Hepatocyte (in vitro differentiated cells): ENCODE measurements around the gene ARHGAP15.

ENCODE experiments used
- EZH2 ChIP-seq: fragments of 200-600 bp; sonication (generic); IDR thresholded peaks from 2 replicates; pipeline ENCODE4 v1.6.1; 2016; ENCODE audit warnings: antibody characterized with exemption, mild to moderate bottlenecking, borderline replicate concordance
- EZH2phosphoT487 ChIP-seq: fragments of 200-600 bp; sonication (generic); IDR thresholded peaks from one replicate; pipeline ENCODE4 v1.6.1; 2018; ENCODE audit warnings: antibody characterized with exemption, mild to moderate bottlenecking, low read depth, moderate library complexity; ENCODE audit not compliant: unreplicated experiment, severe bottlenecking
- TF ChIP-seq, protein P1 (sequence below): fragments of 200-600 bp; sonication (generic); IDR thresholded peaks from 2 replicates; pipeline ENCODE4 v1.5.1; 2016; ENCODE audit warnings: antibody characterized with exemption, mild to moderate bottlenecking; ENCODE audit not compliant: poor library complexity

DNA sequence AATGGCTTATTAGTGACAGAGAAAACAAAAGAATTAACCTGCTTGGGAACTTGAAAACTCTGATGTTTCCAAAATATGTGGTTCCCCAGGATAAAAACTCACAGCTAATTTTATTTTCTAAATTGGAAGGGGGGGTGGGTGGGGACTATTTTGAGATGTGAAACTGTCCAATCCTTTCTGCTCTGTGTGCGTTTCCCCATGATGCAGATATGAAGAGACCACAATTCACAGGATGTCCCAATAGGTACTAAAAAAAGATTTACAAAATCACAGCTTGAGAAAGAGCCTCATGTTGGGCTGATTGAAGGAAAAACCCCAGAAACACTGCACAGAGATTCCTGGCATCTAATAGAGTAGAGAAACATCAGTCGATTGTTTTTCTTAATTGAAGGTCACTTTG, 273.2 kb downstream of the ARHGAP15 start:
- TF ChIP-seq EZH2phosphoT487 (no peak), EZH2 (no peak)
- TF ChIP-seq, protein P1, sequence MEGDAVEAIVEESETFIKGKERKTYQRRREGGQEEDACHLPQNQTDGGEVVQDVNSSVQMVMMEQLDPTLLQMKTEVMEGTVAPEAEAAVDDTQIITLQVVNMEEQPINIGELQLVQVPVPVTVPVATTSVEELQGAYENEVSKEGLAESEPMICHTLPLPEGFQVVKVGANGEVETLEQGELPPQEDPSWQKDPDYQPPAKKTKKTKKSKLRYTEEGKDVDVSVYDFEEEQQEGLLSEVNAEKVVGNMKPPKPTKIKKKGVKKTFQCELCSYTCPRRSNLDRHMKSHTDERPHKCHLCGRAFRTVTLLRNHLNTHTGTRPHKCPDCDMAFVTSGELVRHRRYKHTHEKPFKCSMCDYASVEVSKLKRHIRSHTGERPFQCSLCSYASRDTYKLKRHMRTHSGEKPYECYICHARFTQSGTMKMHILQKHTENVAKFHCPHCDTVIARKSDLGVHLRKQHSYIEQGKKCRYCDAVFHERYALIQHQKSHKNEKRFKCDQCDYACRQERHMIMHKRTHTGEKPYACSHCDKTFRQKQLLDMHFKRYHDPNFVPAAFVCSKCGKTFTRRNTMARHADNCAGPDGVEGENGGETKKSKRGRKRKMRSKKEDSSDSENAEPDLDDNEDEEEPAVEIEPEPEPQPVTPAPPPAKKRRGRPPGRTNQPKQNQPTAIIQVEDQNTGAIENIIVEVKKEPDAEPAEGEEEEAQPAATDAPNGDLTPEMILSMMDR: no peak
